ENCODE measurements around the gene NAP1L4.
A peak's percentile ranks its signal among the peaks of the same experiment; 100 is the strongest.

The NAP1L4 gene

GRCh38 chr11:2902784-2903671 is 89.1 kb downstream of the NAP1L4 start:
- DNase-seq: no peak

DNA sequence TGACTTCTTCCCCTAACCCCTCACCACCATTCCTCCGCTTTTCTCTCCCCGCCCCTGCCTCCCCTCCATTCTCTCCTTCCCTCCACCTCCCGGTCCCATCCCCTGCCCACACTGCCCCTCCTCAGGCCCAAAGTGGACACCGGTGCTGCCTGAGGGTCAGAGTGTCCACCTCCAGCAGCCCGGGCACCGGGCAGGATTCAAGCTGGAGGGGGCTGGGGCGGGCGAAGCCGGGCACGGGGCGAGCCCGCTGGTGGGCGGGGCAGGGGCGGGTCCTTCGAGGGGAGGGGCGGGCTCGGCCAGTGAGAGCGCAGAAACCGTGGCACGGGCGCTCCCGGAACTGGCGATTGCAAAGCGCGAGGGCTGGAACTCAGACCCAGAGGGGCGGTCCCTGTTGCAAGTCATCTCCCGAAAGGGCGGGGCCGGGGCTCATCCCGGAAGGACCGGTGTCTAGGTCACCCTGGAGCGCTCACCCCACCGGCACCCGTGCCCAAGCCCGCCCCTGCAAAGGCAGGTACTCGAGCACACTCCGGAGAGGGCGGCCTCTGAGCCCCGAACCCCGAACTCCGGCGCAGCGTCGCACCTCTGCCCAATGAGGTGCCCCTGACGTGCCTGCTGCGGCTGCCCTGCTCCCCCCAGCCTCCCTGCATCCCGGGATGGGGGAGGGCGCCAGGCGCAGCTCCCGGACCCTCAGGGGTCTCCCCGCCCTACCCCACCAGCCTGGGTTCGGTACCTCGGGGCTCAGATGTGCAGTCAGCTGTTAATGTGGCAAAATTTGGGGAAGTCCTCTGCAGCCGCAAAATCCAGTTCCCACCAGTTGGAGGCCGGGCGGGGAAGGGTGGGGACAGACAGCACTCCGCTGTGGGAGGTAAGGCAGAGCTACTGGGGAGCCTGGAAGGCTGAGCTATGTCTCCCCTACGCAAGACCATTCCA is 90.0 kb downstream of the NAP1L4 start:
- peak; percentile 54 for DNase-seq

- DNase-seq: no peak
Measured at GRCh38 chr11:2901196-2901796, 90.8 kb downstream of the NAP1L4 start.

DNA sequence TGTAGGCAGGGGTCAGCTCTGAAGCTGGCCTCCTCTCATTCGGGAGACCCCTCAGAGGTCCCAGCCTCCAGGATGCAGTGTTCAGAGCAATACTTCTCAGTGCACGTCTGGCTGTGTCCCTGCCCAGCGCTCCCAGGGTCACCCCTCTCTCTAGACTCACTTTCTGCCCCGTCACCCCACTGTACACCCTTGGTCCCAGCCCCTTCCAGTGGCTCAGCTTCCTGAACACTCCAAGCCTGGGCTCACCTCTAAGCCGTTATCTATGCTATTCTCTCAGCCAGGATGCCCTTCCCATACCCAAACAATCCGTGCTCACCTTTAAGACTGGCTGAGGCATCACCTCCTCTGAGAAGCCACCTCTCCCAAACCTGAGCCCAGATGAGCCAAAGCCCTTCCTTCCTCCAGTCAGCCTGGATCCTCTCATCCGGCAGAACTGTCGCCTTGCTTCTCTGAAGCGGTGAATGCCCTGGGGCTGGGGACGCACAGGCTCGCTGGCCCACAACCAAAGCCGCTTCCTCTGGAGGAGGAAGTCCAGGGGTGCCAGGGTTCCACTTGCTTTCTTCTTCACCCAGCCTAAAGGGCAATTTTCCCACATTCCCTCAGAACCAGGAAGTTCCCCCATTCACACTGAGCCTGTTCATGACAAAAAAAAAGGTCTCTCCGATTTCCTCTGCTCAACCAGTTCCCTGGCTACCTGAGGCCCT is 92.9 kb downstream of the NAP1L4 start:
- no peak for DNase-seq

- DNase-seq: no peak
Measured at GRCh38 chr11:2898366-2899079, 93.6 kb downstream of the NAP1L4 start.

DNA sequence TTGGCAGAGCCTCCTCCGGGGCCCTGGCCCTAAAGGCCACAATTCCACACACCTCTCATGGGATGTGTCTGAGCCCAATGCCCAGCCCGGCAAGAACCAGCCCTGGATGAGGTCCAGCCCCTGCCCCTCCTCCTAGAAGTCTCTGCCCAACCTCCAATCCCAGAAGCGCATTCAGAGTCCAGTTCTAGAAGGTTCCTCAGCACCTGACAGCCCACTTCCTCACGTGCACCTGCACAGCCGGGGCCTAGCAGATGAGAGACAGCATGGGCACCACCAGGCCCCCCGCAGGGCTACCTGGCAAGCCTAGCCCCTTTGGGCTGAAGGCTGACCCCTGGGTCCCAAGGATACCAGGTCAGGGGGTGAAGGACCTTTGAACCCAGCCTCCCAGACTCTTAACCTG is 95.1 kb downstream of the NAP1L4 start:
- no peak for DNase-seq

DNA sequence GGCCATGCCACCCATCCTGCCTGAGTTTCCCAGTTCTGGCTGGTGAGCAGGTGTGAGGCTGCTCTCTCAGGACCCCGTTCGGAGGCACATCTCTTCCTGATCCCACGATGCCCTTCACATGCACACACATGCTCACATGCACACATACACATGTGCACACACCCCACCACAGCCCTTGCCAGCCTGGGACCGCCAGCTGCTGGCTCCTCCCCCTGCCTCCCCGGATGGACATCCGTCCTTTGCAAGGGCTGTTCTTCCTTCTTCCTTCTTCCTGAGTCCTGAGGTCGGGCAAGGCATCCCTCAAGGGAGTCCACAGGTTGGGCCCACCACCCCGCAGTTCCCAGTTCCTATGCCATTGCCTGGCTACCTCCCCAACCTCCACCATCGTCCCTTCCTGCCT is 96.1 kb downstream of the NAP1L4 start:
- DNase-seq: no peak

Data from NCI-H2171 (cell line).